ENCODE data around the gene SPATA31D3. TPM values are rescaled to one million over a fixed set of nuclear protein-coding genes. Genes with fewer than 3 reads are reported as not detected.
"Not testable (repeated sequence)": the region's sequence is repeated elsewhere in the genome, so short reads cannot be mapped to it uniquely, and the experiment has no call there.

SPATA31D3 gene
- total RNA-seq, 6 donors from 2014 or later, result not detected

DNA sequence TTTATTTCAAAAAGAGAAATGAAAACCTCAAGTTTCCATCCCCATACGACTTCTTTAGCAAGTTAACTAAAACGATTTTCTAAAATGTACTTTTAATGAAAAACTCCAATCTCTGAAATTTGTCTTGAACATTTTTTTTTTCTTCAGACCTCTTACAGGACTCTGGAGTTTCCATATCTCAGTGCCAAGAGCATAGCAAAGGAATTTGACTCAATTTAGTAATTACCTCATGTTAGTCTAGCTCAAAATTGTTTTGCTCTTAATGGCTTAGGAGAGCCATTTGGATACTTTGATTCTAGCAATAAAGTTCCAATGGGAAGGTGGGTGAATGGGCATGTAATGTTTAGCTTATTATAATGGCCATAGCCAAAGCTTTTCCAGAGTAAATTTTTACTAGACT, 41.1 kb upstream of the SPATA31D3 start:
- no peak overlapping the region for H3K4me3 ChIP-seq
- H3K9me3 ChIP-seq, result no peaks in the 10 kb centered on the region
- H3K27ac ChIP-seq, result no peak overlapping the region
- 82 to 87% methylated on average over 2 of the region's 2 CpGs for WGBS, 2 donors
- no peak for TF ChIP-seq POLR2AphosphoS5 (IDR thresholded peaks at IDR 0.05)
- TF ChIP-seq EP300 (IDR thresholded peaks at IDR 0.05), result no peak
- TF ChIP-seq POLR2A (IDR thresholded peaks at IDR 0.05), result no peak
- TF ChIP-seq, protein P1, sequence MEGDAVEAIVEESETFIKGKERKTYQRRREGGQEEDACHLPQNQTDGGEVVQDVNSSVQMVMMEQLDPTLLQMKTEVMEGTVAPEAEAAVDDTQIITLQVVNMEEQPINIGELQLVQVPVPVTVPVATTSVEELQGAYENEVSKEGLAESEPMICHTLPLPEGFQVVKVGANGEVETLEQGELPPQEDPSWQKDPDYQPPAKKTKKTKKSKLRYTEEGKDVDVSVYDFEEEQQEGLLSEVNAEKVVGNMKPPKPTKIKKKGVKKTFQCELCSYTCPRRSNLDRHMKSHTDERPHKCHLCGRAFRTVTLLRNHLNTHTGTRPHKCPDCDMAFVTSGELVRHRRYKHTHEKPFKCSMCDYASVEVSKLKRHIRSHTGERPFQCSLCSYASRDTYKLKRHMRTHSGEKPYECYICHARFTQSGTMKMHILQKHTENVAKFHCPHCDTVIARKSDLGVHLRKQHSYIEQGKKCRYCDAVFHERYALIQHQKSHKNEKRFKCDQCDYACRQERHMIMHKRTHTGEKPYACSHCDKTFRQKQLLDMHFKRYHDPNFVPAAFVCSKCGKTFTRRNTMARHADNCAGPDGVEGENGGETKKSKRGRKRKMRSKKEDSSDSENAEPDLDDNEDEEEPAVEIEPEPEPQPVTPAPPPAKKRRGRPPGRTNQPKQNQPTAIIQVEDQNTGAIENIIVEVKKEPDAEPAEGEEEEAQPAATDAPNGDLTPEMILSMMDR (IDR thresholded peaks at IDR 0.05), result no peak
- H3K4me1 ChIP-seq, result no peaks in the 10 kb centered on the region
- no peaks in the 10 kb centered on the region for H3K27me3 ChIP-seq
- DNase-seq (no peak), ATAC-seq (ENCODE audit: low FRiP score in 2 of 2) (peak in 1 of 2 donors; percentile 74)
- no peaks in the 10 kb centered on the region for H3K36me3 ChIP-seq

GRCh38 chr9:81902626-81903025, 40.7 kb upstream of the SPATA31D3 start:
- no peak overlapping the region for H3K27ac ChIP-seq
- DNase-seq (no peak), ATAC-seq (ENCODE audit: low FRiP score in 2 of 2) (peak in 1 of 2 donors; percentile 59)
- H3K36me3 ChIP-seq, result no peaks in the 10 kb centered on the region
- TF ChIP-seq EP300 (IDR thresholded peaks at IDR 0.05) (no peak), POLR2A (IDR thresholded peaks at IDR 0.05) (no peak), POLR2AphosphoS5 (IDR thresholded peaks at IDR 0.05) (no peak)
- TF ChIP-seq, protein P1 (IDR thresholded peaks at IDR 0.05), result no peak
- WGBS, 2 donors, result 90% methylated on average over 3 of the region's 3 CpGs
- H3K27me3 ChIP-seq, result no peaks in the 10 kb centered on the region
- H3K4me1 ChIP-seq, result no peaks in the 10 kb centered on the region
- H3K4me3 ChIP-seq, result no peak overlapping the region
- no peaks in the 10 kb centered on the region for H3K9me3 ChIP-seq

- no peak for ATAC-seq (ENCODE audit: low FRiP score in 2 of 2)
- Histone ChIP-seq H3K36me3 (no peaks in the 10 kb centered on the region), H3K4me3 (no peak overlapping the region), H3K4me1 (no peaks in the 10 kb centered on the region), H3K27me3 (no peaks in the 10 kb centered on the region), H3K27ac (no peak overlapping the region), H3K9me3 (no peaks in the 10 kb centered on the region)
- 72 to 74% methylated on average over 3 of the region's 3 CpGs for WGBS, 2 donors
- TF ChIP-seq, protein P1 (IDR thresholded peaks at IDR 0.05), result no peak
- TF ChIP-seq POLR2A (IDR thresholded peaks at IDR 0.05) (no peak), EP300 (IDR thresholded peaks at IDR 0.05) (no peak), POLR2AphosphoS5 (IDR thresholded peaks at IDR 0.05) (no peak)
- no peak for DNase-seq
Measured at GRCh38 chr9:81906671-81907070, 36.6 kb upstream of the SPATA31D3 start.

DNA sequence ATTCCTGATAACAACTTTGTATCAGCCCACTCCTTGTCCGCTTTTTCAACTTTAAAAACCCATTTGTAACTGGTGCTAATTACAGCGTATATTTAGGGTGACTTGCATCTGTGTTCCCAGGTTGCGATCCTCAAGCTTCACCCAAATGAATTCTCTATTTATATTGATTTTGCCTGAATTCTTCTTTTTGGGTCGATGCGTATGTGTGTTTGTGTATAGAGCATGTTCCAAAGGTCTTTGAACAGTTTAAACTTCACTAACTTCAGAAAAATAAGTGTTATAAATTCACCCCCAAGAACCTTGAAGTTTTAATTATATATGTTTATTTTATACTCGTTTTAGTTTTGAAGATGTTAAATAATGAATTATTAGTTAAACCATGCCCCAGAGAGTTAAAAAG, 31.2 kb upstream of the SPATA31D3 start:
- Histone ChIP-seq H3K9me3 (no peaks in the 10 kb centered on the region), H3K27ac (no peak overlapping the region), H3K27me3 (no peaks in the 10 kb centered on the region), H3K4me3 (no peak overlapping the region), H3K4me1 (no peaks in the 10 kb centered on the region), H3K36me3 (no peaks in the 10 kb centered on the region)
- ATAC-seq (ENCODE audit: low FRiP score in 2 of 2) (no peak), DNase-seq (no peak)
- TF ChIP-seq POLR2AphosphoS5 (IDR thresholded peaks at IDR 0.05), result no peak
- no peak for TF ChIP-seq POLR2A (IDR thresholded peaks at IDR 0.05)
- TF ChIP-seq EP300 (IDR thresholded peaks at IDR 0.05), result no peak
- TF ChIP-seq, protein P1 (IDR thresholded peaks at IDR 0.05), result no peak
- WGBS, 2 donors, result 89% methylated on average over 6 of the region's 6 CpGs

DNA sequence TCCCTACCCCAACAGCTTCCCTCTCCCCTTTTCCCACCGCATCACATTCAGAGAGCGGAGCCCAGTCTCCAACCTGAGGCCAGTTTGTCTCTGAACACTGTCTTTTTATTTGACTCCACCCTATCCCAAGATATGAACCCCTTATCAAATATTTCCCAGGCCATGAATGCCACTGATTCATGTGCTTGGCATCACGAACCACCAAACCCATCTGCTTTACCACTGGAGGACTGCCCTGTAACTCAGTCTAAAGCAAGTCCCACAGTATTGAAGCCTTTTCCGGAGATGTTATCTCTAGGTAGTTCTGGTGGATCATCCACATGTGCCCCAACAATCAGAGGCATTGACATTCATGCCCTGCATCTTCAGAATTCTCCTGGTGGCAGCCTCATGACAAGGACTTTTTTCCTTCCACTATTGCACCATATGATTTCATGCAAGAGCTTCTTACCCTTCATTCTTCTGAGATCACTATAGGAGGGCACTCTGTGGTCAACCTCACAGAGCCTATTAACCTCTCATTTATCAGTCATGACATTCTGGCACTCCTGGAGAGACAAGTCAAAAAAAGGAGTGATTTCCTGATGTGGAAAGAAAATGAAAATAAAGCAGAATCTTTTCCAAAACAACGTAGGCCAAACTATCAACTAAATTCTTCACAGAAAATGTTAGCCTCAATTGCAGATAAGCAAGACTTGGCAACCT, 27.3 kb upstream of the SPATA31D3 start:
- WGBS, 2 donors, result 91 to 99% methylated on average over 5 of the region's 5 CpGs
- DNase-seq, result no peak
- no peaks in the 10 kb centered on the region for H3K4me1 ChIP-seq
- no peak for ATAC-seq (ENCODE audit: low FRiP score in 2 of 2)
- TF ChIP-seq, protein P1 (IDR thresholded peaks at IDR 0.05), result no peak
- TF ChIP-seq EP300 (IDR thresholded peaks at IDR 0.05) (no peak), POLR2AphosphoS5 (IDR thresholded peaks at IDR 0.05) (no peak), POLR2A (IDR thresholded peaks at IDR 0.05) (no peak)
- H3K36me3 ChIP-seq, result no peaks in the 10 kb centered on the region
- H3K9me3 ChIP-seq, result no peaks in the 10 kb centered on the region
- no peak overlapping the region for H3K27ac ChIP-seq
- H3K4me3 ChIP-seq, result no peak overlapping the region
- H3K27me3 ChIP-seq, result no peaks in the 10 kb centered on the region

DNA sequence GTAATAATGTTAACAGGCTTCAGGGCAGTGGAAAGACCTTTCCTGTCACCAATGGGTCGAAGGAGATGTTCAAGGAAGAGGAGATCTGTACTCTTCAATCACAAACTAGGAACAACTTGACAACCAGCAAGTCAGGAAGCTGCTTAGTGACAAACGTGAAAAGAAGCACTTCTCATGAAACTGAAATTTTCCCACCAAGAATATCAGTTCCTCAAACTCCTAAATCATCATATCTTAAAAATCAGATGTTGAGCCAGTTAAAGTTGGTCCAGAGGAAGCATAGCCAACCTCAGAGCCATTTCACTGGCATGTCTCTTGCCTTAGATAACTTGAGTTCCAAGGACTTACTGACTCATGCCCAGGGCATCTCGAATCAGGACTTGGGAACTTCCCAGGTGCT, 24.8 kb upstream of the SPATA31D3 start:
- ATAC-seq (ENCODE audit: low FRiP score in 2 of 2); H3K27me3 ChIP-seq; H3K4me1 ChIP-seq; DNase-seq; H3K36me3 ChIP-seq; H3K4me3 ChIP-seq; H3K27ac ChIP-seq; H3K9me3 ChIP-seq: not testable (repeated sequence)
- WGBS, 2 donors, result 25 to 62% methylated on average over 1 of the region's 3 CpGs

GRCh38 chr9:81928305-81928704, 15.0 kb upstream of the SPATA31D3 start, which contains the start of gene SPATA31D4:
Gene SPATA31D4, plus strand, starts transcription at chr9:81928428. Its CDS starts 86 bp downstream, at chr9:81928514.
- H3K27me3 ChIP-seq, H3K9me3 ChIP-seq, H3K36me3 ChIP-seq, DNase-seq, H3K27ac ChIP-seq, H3K4me3 ChIP-seq, H3K4me1 ChIP-seq: not testable (repeated sequence)
- peak in 1 of 2 donors; percentile 47 for ATAC-seq (ENCODE audit: low FRiP score in 2 of 2)
- WGBS, 2 donors, result no CpG with 5 or more reads among the region's 3 CpGs
